ENCODE results near the gene ACACA.

GRCh38 chr17:37299257-37299980 is 107.2 kb downstream of the ACACA start:
- TF ChIP-seq CTCF (conservative IDR thresholded peaks at IDR 0.05) = no peak; the same call in 1 of the 2 replicates
- TF ChIP-seq ZFX (IDR thresholded peaks at IDR 0.05) = no peak

Measured in C4-2B (cell line).